ENCODE data around the gene CELF2.

CELF2 gene

DNA sequence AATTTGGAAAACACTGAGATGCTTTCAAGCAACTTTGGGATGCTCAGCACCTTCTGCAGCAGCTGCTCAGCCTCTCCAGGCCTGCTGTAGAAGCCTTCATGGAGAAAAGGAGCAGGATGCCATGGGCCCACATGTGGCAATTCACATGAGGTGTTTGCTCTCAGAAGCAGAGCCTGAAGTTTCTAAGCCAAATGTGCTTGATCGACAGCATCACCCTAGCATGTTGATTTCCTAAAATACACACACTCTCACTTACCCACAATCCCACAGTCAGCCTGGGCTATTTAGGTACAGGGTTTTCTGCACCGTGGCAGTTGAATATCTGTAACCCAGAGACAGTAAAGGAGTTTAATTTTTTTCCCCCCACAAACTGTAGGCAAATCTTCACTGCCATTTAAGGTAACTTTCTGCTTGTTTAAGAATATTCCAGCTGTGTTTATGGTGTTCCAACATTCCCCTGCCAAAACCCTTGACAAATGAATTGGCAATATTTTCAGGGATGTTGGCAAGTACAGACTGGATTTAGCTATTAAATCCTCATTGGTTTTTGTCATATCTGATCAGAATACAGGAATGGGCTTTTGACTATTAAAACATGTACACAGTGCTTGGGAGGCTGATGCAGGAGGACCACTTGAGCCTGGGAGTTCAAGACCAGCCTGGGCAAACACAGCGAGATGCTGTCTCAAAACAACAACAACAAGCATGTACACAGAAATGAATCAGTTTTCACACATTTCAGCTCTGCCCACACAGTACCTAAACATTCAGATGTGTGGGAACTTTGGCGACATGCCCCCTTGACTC lies 244.2 kb downstream of the CELF2 start:
- Histone ChIP-seq H3K27ac (ENCODE audit: low read depth, low read length) (no peak overlapping the region), H4K20me1 (ENCODE audit: control insufficient read depth, insufficient read depth, low read depth, low read length) (no peaks in the 10 kb centered on the region)

DNA sequence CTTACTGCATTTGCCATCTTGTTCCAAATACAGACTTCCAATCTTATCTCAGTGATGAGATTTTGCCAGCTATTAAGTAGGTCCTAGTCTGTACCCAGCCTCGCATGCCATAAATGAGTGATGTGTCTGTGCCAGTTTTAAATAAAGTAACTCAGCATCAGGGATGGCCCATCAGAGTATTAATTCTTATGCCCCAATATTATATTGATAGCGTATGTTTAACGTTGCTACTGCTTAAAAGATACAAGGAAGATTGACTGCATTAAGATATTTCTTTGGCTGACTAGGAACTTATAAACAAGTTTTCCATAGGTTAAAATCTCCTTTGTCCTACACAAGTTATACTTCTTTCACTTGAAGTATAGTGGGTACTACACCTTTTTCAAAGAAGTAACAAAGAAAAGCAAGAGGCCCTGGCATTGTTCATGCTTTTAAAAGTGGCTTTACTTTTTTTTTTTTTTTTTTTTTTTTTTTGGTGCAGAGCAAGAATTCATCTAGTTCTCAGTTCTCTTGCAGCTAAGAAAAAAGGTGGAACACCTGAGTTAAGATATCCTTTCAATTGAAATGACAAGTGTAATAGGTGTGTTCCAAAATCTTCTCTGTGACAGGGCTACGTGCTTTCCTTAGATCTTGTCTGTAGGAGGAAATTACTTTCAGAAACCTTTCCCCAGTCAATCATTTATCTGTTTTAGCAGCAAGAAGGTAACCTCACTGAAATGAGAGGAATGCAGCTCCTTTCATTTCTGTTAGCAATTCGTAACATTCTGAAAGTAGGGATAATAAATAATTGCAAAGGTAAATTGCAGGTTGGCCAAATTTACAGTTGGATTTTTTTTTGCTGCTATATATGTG lies 245.0 kb downstream of the CELF2 start:
- TF ChIP-seq, protein P1, sequence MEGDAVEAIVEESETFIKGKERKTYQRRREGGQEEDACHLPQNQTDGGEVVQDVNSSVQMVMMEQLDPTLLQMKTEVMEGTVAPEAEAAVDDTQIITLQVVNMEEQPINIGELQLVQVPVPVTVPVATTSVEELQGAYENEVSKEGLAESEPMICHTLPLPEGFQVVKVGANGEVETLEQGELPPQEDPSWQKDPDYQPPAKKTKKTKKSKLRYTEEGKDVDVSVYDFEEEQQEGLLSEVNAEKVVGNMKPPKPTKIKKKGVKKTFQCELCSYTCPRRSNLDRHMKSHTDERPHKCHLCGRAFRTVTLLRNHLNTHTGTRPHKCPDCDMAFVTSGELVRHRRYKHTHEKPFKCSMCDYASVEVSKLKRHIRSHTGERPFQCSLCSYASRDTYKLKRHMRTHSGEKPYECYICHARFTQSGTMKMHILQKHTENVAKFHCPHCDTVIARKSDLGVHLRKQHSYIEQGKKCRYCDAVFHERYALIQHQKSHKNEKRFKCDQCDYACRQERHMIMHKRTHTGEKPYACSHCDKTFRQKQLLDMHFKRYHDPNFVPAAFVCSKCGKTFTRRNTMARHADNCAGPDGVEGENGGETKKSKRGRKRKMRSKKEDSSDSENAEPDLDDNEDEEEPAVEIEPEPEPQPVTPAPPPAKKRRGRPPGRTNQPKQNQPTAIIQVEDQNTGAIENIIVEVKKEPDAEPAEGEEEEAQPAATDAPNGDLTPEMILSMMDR (IDR thresholded peaks at IDR 0.05; ENCODE audit: low read depth, low read length, poor library complexity, severe bottlenecking): no peak
- TF ChIP-seq EZH2phosphoT487 (IDR thresholded peaks at IDR 0.05; ENCODE audit: borderline replicate concordance, low read length): no peak
- H3K4me2 ChIP-seq (ENCODE audit: low read length): peak overlapping the region; percentile 43; the same call in 1 of the 2 replicates
- no peaks in the 10 kb centered on the region for H3K9me3 ChIP-seq (ENCODE audit: control insufficient read depth, insufficient read depth, low read length)
- no peak overlapping the region for H3K27ac ChIP-seq (ENCODE audit: low read depth, low read length)
- no peaks in the 10 kb centered on the region for H3K79me2 ChIP-seq (ENCODE audit: control insufficient read depth, low read length)
- H3F3A ChIP-seq (ENCODE audit: control insufficient read depth, insufficient read depth): no peaks in the 10 kb centered on the region
- no peaks in the 10 kb centered on the region for H4K20me1 ChIP-seq (ENCODE audit: control insufficient read depth, insufficient read depth, low read depth, low read length)
- no peaks in the 10 kb centered on the region for H3K9me2 ChIP-seq (replicated peaks; ENCODE audit: control insufficient read depth, low read length)
- H3K4me3 ChIP-seq (ENCODE audit: low read length): no peak overlapping the region
- H3K27me3 ChIP-seq (ENCODE audit: control insufficient read depth, low read length): no peaks in the 10 kb centered on the region
- H3K4me1 ChIP-seq (ENCODE audit: control insufficient read depth, low read length): peaks cover 91% of the 10 kb centered on the region
- no peaks in the 10 kb centered on the region for H3K36me3 ChIP-seq (ENCODE audit: control insufficient read depth, low read length)

More for the DNA sequence above, 244.2 kb downstream of the CELF2 start:
- H3K4me1 ChIP-seq (ENCODE audit: control insufficient read depth, low read length): peaks cover 94% of the 10 kb centered on the region
- H3K4me2 ChIP-seq (ENCODE audit: low read length): peak overlapping the region; percentile 43
- no peaks in the 10 kb centered on the region for H3K9me2 ChIP-seq (replicated peaks; ENCODE audit: control insufficient read depth, low read length)
- no peaks in the 10 kb centered on the region for H3K27me3 ChIP-seq (ENCODE audit: control insufficient read depth, low read length)
- no peak for TF ChIP-seq EZH2phosphoT487 (IDR thresholded peaks at IDR 0.05; ENCODE audit: borderline replicate concordance, low read length)
- TF ChIP-seq, protein P1 (IDR thresholded peaks at IDR 0.05; ENCODE audit: low read depth, low read length, poor library complexity, severe bottlenecking): no peak
- H3K79me2 ChIP-seq (ENCODE audit: control insufficient read depth, low read length): no peaks in the 10 kb centered on the region
- no peaks in the 10 kb centered on the region for H3K36me3 ChIP-seq (ENCODE audit: control insufficient read depth, low read length)
- H3F3A ChIP-seq (ENCODE audit: control insufficient read depth, insufficient read depth): no peaks in the 10 kb centered on the region
- peak overlapping the region; percentile 2 for H3K4me3 ChIP-seq (ENCODE audit: low read length)
- no peaks in the 10 kb centered on the region for H3K9me3 ChIP-seq (ENCODE audit: control insufficient read depth, insufficient read depth, low read length)

DNA sequence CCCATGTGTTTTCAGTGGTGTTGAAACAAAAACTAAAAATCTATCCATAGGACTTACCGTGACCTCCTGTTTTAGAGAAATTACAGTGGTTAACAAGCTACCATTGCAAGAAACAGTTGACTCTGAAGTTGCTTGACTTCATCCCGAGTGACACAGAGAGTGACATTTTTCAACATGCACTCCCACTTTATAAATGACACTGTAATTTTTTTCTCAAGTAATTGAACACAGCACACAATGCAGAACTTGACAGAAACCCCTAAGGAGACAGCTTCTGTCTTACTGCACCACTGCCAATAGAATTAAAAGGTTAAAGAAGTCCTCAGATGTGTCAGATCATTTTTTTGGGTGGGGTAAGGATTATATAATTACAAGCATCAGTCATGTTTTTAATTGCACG lies 246.1 kb downstream of the CELF2 start:
- Histone ChIP-seq H3K27me3 (ENCODE audit: control insufficient read depth, low read length) (no peaks in the 10 kb centered on the region), H3F3A (ENCODE audit: control insufficient read depth, insufficient read depth) (no peaks in the 10 kb centered on the region)

More for the DNA sequence above, 246.1 kb downstream of the CELF2 start:
- Histone ChIP-seq H3K4me2 (ENCODE audit: low read length) (no peak overlapping the region), H3K27ac (ENCODE audit: low read depth, low read length) (no peak overlapping the region), H3K4me1 (ENCODE audit: control insufficient read depth, low read length) (peaks cover 80% of the 10 kb centered on the region), H3K36me3 (ENCODE audit: control insufficient read depth, low read length) (no peaks in the 10 kb centered on the region), H3K9me2 (replicated peaks; ENCODE audit: control insufficient read depth, low read length) (no peaks in the 10 kb centered on the region), H3K4me3 (ENCODE audit: low read length) (no peak overlapping the region), H3K79me2 (ENCODE audit: control insufficient read depth, low read length) (no peaks in the 10 kb centered on the region), H4K20me1 (ENCODE audit: control insufficient read depth, insufficient read depth, low read depth, low read length) (no peaks in the 10 kb centered on the region), H3K9me3 (ENCODE audit: control insufficient read depth, insufficient read depth, low read length) (no peaks in the 10 kb centered on the region)
- TF ChIP-seq EZH2phosphoT487 (IDR thresholded peaks at IDR 0.05; ENCODE audit: borderline replicate concordance, low read length): no peak
- TF ChIP-seq, protein P1 (IDR thresholded peaks at IDR 0.05; ENCODE audit: low read depth, low read length, poor library complexity, severe bottlenecking): no peak

Measured in DOHH2 (cell line).